ENCODE results near the gene MAF.

GRCh38 chr16:79576602-79577001, 23.9 kb downstream of the MAF start:
- TF ChIP-seq CSRNP3 (CRISPR knock-in tag; IDR thresholded peaks at IDR 0.05) = no peak
- TF ChIP-seq PPARA (CRISPR knock-in tag; IDR thresholded peaks at IDR 0.05; ENCODE audit: borderline replicate concordance) = no peak
- no peak for TF ChIP-seq PATZ1 (CRISPR knock-in tag; IDR thresholded peaks at IDR 0.05; ENCODE audit: borderline replicate concordance)
- TF ChIP-seq ISL1 (CRISPR knock-in tag; IDR thresholded peaks at IDR 0.05) = no peak
